PC-9 (cell line): Measurements from ENCODE around the gene ZNF629.

ENCODE experiments used
- EZH2 ChIP-seq: fragments of 200-600 bp; sonication (generic); IDR thresholded peaks from 2 replicates; pipeline ENCODE4 v1.8.0; 2017; ENCODE audit warnings: antibody characterized with exemption, low read depth
- TF ChIP-seq, protein P1 (sequence below): fragments of 200-600 bp; sonication (generic); conservative IDR thresholded peaks from 2 replicates; pipeline ENCODE4 v1.6.1; 2017; ENCODE audit warnings: mixed run types, antibody characterized with exemption, mild to moderate bottlenecking, moderate library complexity

DNA sequence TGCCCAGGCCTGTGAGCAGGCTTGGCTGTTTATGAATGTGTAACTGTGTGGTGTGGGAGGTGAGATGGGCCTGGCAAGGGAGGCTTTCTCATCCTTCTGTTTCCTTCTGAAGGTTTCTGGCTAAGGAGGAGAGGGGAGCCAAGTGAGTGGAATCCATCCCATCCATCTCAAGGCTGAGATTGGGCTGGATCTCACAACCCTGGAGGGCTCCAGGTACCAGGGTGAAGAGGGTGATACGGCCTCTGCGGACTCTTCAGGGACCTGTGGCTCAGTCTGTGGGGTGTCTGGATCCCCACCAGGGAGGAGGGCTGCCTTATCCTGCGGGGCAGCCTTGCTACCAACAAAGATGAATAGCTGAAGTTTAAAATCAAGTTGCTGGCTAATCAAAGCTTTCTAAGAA, 7.0 kb downstream of the ZNF629 start:
- TF ChIP-seq, protein P1, sequence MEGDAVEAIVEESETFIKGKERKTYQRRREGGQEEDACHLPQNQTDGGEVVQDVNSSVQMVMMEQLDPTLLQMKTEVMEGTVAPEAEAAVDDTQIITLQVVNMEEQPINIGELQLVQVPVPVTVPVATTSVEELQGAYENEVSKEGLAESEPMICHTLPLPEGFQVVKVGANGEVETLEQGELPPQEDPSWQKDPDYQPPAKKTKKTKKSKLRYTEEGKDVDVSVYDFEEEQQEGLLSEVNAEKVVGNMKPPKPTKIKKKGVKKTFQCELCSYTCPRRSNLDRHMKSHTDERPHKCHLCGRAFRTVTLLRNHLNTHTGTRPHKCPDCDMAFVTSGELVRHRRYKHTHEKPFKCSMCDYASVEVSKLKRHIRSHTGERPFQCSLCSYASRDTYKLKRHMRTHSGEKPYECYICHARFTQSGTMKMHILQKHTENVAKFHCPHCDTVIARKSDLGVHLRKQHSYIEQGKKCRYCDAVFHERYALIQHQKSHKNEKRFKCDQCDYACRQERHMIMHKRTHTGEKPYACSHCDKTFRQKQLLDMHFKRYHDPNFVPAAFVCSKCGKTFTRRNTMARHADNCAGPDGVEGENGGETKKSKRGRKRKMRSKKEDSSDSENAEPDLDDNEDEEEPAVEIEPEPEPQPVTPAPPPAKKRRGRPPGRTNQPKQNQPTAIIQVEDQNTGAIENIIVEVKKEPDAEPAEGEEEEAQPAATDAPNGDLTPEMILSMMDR, result no peak
- no peak for TF ChIP-seq EZH2
